Activated B cell treated with CpG ODN at 0.5 μM for 24 hours (primary cell): ENCODE results near the gene GOLGA3. TPM values are rescaled to one million over a fixed set of nuclear protein-coding genes. Genes with fewer than 3 reads are reported as not detected.

Experiments used
- ATAC-seq: fragments of 200-7000 bp; cut with Tn5 transposase; one replicate; pipeline ENCODE4 v1.10.0; 2021; ENCODE audit warnings: low read depth, mild to moderate bottlenecking, moderate library complexity
- CTCF ChIA-PET: fragments of 350-600 bp; sonication (Branson Sonifier 250); formaldehyde crosslinking; loops from one replicate; lab custom pipeline; 2021; ENCODE audit warnings: antibody characterized with exemption; lab: Charles Lee
- POLR2A ChIA-PET: fragments of 350-600 bp; sonication (Branson Sonifier 250); formaldehyde crosslinking; loops from one replicate; lab custom pipeline; 2021; ENCODE audit warnings: antibody characterized with exemption; lab: Charles Lee
- DNase-seq: peaks from one replicate; pipeline ENCODE4 v3.0.0; 2022
- H3K27ac Mint-ChIP-seq: one replicate; pipeline ENCODE4 v1.8.0; 2020; ENCODE audit warnings: mixed read lengths
- H3K27me3 Mint-ChIP-seq: one replicate; pipeline ENCODE4 v1.8.0; 2021; ENCODE audit warnings: mixed read lengths
- H3K36me3 Mint-ChIP-seq: one replicate; pipeline ENCODE4 v1.8.0; 2021; ENCODE audit warnings: low read depth, mixed read lengths
- H3K4me1 Mint-ChIP-seq: one replicate; pipeline ENCODE4 v1.8.0; 2021; ENCODE audit warnings: mixed read lengths
- H3K4me3 Mint-ChIP-seq: one replicate; pipeline ENCODE4 v1.8.0; 2020; ENCODE audit warnings: mild to moderate bottlenecking, mixed read lengths
- H3K9me3 Mint-ChIP-seq: one replicate; pipeline ENCODE4 v1.8.0; 2020; ENCODE audit warnings: mixed read lengths
- CTCF ChIP-seq: fragments of 200-600 bp; IDR thresholded peaks from one replicate; pipeline ENCODE4 v1.8.0; 2022; ENCODE audit warnings: antibody characterized with exemption, mild to moderate bottlenecking
- intact Hi-C: fragments of 100-400 bp; cut with micrococcal nuclease; formaldehyde crosslinking; loops from one replicate; pipeline ENCODE4 v1.15.1; 2024
- total RNA-seq: library from RNA; stranded (reverse); gene quantifications from 2 replicates; pipeline ENCODE4 v1.2.3, GENCODE V29; 2022

The GOLGA3 gene
- total RNA-seq, 1 donor from 2014 or later, result 52.4 TPM

GRCh38 chr12:132719954-132720324, 108.7 kb downstream of the GOLGA3 start:
- peaks cover 78% of the 10 kb centered on the region for H3K36me3 Mint-ChIP-seq
- intact Hi-C loops, result no loop called here
- ATAC-seq (no peak), DNase-seq (no peak)
- TF ChIP-seq CTCF, result no peak
- no peak overlapping the region for H3K4me3 Mint-ChIP-seq
- no peaks in the 10 kb centered on the region for H3K27me3 Mint-ChIP-seq
- ChIA-PET POLR2A (no interaction called here), CTCF (no interaction called here)
- H3K9me3 Mint-ChIP-seq, result no peaks in the 10 kb centered on the region
- no peak overlapping the region for H3K27ac Mint-ChIP-seq
- no peaks in the 10 kb centered on the region for H3K4me1 Mint-ChIP-seq

- H3K27me3 Mint-ChIP-seq, result no peaks in the 10 kb centered on the region
- CTCF ChIA-PET, result no interaction called here
Measured at GRCh38 chr12:132719141-132719953, 109.3 kb downstream of the GOLGA3 start.

More at GRCh38 chr12:132719141-132719953, 109.3 kb downstream of the GOLGA3 start:
- POLR2A ChIA-PET, result no interaction called here
- no peak overlapping the region for H3K27ac Mint-ChIP-seq
- H3K9me3 Mint-ChIP-seq, result no peaks in the 10 kb centered on the region
- intact Hi-C loops, result no loop called here
- no peak for ATAC-seq
- H3K4me1 Mint-ChIP-seq, result peaks cover 3% of the 10 kb centered on the region
- no peak for DNase-seq
- peaks cover 77% of the 10 kb centered on the region for H3K36me3 Mint-ChIP-seq
- no peak for TF ChIP-seq CTCF
- H3K4me3 Mint-ChIP-seq, result no peak overlapping the region

Other genes with a start within 250 kb of the GOLGA3 start
- gene LRCOL1, start 218.3 kb downstream of the GOLGA3 start, total RNA-seq, result not detected in 2 replicates
- not detected in 2 replicates for gene P2RX2, start 210.1 kb downstream of the GOLGA3 start, total RNA-seq
- 51.1 and 64.3 TPM in 2 replicates for gene POLE, start 141.5 kb downstream of the GOLGA3 start, total RNA-seq
- 5.3 and 7.7 TPM in 2 replicates for gene PXMP2, start 141.3 kb downstream of the GOLGA3 start, total RNA-seq
- 44.0 and 48.7 TPM in 2 replicates for gene PGAM5, start 118.0 kb downstream of the GOLGA3 start, total RNA-seq
- 117 and 136 TPM in 2 replicates for gene ANKLE2, start 67.0 kb downstream of the GOLGA3 start, total RNA-seq
- gene CHFR, start 58.7 kb upstream of the GOLGA3 start, total RNA-seq, result 89.4 and 108 TPM in 2 replicates
- 12.2 and 15.4 TPM in 2 replicates for gene ZNF605, start 127.4 kb upstream of the GOLGA3 start, total RNA-seq
- 20.8 and 24.9 TPM in 2 replicates for gene ZNF26, start 157.5 kb upstream of the GOLGA3 start, total RNA-seq
- gene ZNF84, start 208.6 kb upstream of the GOLGA3 start, total RNA-seq, result 34.8 and 41.1 TPM in 2 replicates